GM12875 (cell line): ENCODE results near the gene PTPRD.
"Not testable (repeated sequence)": the region's sequence is repeated elsewhere in the genome, so short reads cannot be mapped to it uniquely, and the experiment has no call there.

Source experiments
- H3K4me3 ChIP-seq: one replicate; pipeline ENCODE4 v1.5.1; 2011; ENCODE audit warnings: low read depth, low read length, control low read depth
- CTCF ChIP-seq: IDR thresholded peaks from 2 replicates; pipeline ENCODE4 v1.5.1; 2011; ENCODE audit warnings: low read depth, mild to moderate bottlenecking, control low read depth, inconsistent platforms, low read length, moderate library complexity, borderline replicate concordance; ENCODE audit not compliant: insufficient read depth

PTPRD gene

DNA sequence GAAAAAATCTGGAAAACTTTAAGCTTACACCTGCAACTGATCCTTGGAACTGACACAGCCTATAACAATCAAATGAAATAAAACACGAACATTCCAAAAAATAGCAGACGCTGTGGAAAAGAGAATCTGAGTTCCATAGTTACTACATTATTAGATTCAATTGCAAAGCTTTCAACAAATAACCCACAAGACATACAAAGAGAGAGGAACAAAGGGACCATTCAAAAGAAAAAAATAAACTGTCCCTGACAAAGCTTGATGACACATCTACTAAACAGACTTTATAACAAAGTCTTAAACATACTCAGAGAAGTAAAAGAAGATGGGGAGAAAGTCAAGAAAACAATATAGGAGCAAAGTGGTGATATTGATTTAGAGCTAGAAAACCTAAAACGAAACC, 1123.6 kb downstream of the PTPRD start:
- H3K4me3 ChIP-seq, result no peak overlapping the region
- no peak for TF ChIP-seq CTCF

DNA sequence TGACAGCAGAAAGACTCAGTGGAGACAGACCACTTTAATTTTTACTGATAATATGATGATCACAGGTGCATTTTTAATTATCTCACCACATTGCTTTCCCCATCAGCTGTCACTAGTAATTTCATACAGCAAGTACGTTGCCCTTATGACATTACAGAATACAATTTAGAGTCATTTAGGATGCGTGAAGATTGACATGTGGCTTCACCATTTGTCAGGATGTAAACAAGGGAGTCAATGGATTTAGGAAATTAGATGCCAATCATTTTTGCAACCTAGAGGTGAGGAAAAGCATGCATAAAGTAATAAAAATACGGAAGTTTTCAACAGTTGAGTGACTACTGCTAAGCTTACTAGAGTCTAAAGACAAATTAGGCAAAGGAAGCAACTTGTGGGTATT, 1129.6 kb downstream of the PTPRD start:
- no peak overlapping the region for H3K4me3 ChIP-seq

GRCh38 chr9:9478741-9479140, 1134.1 kb downstream of the PTPRD start:
- no peak for TF ChIP-seq CTCF
- H3K4me3 ChIP-seq, result no peak overlapping the region

More for the DNA sequence above, 1129.6 kb downstream of the PTPRD start:
- TF ChIP-seq CTCF, result no peak

DNA sequence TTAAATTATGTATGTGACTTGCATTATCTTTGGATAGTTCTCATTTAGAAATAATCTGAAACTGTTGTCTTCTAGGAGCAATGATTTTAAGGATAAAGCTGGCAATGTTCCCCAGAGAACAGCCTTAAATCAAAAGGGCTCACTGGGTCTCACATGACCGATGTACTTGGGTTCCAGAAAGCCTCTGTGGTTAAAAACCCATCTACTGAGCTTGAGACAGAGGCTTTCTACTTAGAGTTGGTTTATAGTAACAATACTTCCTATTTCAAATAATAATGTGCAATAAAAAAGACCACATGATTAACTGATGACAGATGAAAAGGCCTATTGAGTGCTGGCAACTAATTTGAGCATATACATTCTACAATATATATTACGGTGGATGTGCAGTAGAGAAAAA, 1143.5 kb downstream of the PTPRD start:
- TF ChIP-seq CTCF, result no peak
- H3K4me3 ChIP-seq, result no peak overlapping the region

DNA sequence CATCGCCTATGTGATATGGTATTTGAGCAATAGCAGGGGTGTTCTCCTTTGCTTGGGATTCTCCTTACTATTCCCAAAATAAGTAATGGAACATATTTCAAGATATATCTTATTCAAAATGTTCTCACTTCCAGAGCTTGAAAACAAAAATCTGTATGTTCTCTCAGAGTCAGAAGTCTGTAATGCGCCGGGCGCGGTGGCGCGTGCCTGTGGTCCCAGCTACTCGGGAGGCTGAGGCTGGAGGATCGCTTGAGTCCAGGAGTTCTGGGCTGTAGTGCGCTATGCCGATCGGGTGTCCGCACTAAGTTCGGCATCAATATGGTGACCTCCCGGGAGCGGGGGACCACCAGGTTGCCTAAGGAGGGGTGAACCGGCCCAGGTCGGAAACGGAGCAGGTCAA, 1170.9 kb downstream of the PTPRD start:
- H3K4me3 ChIP-seq, result not testable (repeated sequence)

DNA sequence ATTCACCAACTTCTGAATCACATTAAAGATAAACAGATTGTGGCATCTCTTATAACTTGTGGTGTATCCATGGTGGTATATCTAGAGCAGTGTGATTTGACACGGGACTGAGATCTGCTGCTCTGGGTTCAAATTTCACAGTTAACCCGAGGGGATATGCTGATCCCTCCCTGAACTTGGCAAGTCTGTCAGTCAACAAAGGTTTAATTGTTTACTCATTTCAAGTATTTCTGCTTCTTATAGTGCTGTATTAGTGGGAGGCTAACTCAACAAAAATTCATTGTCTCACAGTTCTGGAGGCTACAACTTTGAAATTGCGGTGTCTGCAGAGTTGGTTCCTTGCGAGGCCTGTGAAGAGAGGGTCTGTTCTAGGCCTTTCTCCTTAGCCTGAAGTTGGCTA, 1175.2 kb downstream of the PTPRD start:
- H3K4me3 ChIP-seq, result no peak overlapping the region
- no peak for TF ChIP-seq CTCF

DNA sequence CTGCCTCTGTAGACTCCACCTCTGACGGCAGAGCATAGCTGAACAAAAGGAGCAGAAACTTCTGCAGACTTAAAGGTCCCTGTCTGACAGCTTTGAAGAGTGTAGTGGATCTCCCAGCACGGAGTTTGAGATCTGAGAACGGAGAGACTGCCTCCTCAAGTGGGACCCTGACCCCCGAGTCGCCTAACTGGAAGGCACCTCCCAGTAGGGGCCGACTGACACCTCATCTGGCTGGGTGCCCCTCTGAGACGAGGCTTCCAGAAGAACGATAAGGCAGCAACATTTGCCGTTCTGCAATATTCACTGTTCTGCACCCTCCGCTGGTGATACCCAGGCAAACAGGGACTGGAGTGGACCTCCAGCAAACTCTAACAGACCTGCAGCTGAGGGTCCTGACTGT, 1186.3 kb downstream of the PTPRD start:
- not testable (repeated sequence) for H3K4me3 ChIP-seq

DNA sequence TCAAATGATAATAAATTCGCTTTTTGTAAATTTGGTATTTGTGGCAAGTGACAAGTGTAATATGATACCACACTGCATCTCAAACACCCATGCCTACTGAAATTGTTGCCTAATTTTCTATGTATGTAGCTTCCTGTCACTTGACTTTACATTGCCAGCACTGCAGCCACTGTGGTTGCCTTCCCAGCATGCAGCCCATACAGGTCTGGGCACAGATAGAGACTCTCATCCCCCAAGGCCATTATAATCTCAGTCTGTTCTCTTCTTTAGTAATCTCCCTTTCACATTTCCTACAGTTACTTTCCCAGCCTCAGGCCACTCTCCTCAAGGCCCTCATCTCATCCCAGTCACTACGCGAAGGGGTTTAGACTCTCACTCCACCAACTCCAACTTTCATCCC, 1200.6 kb downstream of the PTPRD start:
- no peak overlapping the region for H3K4me3 ChIP-seq
- TF ChIP-seq CTCF, result no peak
